HG03521 (cell line): ENCODE results near the gene PSMC3IP.
"Not testable (repeated sequence)": the region's sequence is repeated elsewhere in the genome, so short reads cannot be mapped to it uniquely, and the experiment has no call there.

Source experiments
- ATAC-seq: cut with Tn5 transposase; IDR thresholded peaks from one replicate; pipeline ENCODE4 v1.9.1; 2021; ENCODE audit warnings: mild to moderate bottlenecking, moderate library complexity; ENCODE audit not compliant: unreplicated experiment

Gene PSMC3IP, protein sequence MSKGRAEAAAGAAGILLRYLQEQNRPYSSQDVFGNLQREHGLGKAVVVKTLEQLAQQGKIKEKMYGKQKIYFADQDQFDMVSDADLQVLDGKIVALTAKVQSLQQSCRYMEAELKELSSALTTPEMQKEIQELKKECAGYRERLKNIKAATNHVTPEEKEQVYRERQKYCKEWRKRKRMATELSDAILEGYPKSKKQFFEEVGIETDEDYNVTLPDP

GRCh38 chr17:42577532-42578281 lies at the start of gene PSMC3IP:
Gene PSMC3IP (minus strand): TSS chr17:42577729. CDS start chr17:42577686, 43 bp downstream.
- ATAC-seq: peak; percentile 70

- no peak for ATAC-seq
Measured at GRCh38 chr17:42623732-42624596, 46.4 kb upstream of the PSMC3IP start.

- ATAC-seq: no peak
Measured at GRCh38 chr17:42623271-42623670, 45.7 kb upstream of the PSMC3IP start.

DNA sequence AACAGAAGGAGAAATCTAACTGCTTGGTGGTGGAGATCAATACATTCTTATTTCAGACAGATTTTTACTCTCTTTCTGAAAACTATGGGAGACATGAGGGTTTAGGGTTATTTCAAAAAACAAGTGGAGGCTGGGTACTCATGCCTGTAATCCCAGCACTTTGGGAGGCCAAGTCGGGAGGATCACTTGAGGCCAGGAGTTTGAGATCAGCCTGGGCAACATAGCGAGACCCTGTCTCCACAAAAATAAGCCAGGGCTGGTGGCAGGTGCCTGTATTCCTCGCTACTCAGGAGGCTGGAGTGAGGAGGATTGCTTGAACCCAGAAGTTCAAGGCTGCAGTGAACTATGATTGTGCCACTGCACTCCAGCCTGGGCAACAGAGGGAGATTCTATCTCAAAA lies 44.5 kb upstream of the PSMC3IP start:
- ATAC-seq: not testable (repeated sequence)

- ATAC-seq: peak; percentile 64
Measured at GRCh38 chr17:42618442-42619150, 41.1 kb upstream of the PSMC3IP start.

DNA sequence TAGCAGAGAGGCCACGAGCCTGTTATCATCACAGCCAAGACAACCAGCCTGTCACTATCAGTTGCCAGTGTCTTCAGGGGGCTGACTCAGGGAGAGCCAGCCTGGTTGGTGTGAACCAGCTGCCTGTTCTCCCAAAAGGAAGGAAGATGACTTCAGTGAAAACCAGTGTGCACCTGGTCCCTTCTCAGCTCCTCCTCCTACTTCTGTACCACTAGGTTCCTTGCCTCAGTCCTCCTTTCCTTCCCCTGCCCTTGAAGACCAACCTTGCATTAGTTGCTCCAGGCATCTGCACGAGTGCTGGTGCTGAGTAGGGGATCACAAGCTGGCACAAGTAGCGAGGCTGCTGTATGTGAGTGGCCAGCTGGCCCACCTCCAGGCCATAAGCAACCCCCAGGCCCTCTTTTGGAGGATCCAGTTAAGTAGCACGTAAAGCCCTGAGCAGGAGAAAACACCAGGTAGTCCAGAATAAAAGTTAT lies 40.5 kb upstream of the PSMC3IP start:
- no peak for ATAC-seq

DNA sequence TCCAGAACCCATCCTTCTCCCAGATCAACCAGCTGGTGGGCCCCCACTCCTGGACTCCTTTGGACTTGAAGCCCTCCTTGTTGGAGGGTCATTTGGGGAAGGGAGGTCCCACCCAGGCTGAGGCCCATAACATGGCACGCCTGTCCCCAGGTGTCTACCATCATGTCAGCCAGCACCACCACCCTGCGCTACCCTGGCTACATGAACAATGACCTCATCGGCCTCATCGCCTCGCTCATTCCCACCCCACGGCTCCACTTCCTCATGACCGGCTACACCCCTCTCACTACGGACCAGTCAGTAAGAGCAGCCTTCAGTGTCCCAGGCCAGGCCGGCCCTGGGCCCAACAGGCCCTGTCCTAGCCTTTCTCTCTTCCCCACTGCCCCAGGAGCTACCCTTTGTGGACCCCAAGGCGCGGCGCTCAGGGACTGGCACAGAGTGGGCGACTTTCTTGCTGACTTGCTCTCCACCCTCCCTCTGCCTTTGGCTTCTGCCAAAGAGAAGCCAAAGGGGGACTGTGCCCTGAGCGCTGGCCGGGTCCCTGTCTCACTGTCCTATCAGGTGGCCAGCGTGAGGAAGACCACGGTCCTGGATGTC lies 36.3 kb upstream of the PSMC3IP start:
- ATAC-seq: no peak

GRCh38 chr17:42612013-42612412 lies 34.5 kb upstream of the PSMC3IP start:
- no peak for ATAC-seq

DNA sequence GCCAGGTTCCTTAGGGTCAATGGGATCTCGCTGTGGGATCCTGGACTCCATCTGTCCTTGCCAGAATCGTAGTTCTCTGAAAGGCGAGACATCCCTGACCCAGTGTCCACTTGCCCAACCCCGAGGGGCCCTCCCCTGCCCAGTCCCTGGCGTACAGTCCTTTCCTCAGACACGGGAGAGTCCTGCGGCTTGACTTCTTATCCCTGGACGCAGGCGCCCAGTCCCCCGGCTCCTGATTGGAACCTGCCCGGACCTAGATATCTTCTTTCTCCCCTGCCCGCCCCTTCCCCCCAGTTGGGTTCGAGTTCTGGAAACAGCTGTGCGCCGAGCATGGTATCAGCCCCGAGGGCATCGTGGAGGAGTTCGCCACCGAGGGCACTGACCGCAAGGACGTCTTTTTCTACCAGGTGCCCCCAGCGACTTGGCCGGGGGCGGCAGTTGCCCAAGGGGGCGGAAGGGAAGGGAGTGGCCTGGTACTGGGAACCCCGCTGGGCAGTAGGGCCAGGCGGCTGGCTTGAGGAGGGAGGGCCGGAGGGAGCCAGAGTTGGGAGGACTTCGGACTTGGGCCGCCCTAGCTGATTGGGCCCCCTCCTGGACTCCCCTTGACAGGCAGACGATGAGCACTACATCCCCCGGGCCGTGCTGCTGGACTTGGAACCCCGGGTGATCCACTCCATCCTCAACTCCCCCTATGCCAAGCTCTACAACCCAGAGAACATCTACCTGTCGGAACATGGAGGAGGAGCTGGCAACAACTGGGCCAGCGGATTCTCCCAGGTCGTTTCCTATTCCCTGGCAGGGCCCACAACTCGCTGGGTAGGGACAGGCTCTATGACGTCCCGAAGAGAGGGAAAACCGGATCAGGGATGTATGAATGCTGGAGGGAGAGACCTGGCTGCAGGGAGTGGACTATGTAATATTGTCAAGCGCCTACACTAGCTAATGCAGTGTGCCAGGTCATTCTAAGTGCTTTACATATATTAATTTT lies 32.6 kb upstream of the PSMC3IP start:
- not testable (repeated sequence) for ATAC-seq

- peak; percentile 81 for ATAC-seq
Measured at GRCh38 chr17:42609182-42609813, 31.8 kb upstream of the PSMC3IP start, which contains the start of the genes RETREG3 and TUBG1. Gene RETREG3 (minus strand): TSS chr17:42609374. CDS start chr17:42609324, 50 bp downstream. Gene TUBG1 (plus strand): TSS chr17:42609683. CDS start chr17:42609738, 55 bp downstream.

- no peak for ATAC-seq
Measured at GRCh38 chr17:42608305-42609181, 31.0 kb upstream of the PSMC3IP start.

- no peak for ATAC-seq
Measured at GRCh38 chr17:42607769-42608168, 30.2 kb upstream of the PSMC3IP start.

DNA sequence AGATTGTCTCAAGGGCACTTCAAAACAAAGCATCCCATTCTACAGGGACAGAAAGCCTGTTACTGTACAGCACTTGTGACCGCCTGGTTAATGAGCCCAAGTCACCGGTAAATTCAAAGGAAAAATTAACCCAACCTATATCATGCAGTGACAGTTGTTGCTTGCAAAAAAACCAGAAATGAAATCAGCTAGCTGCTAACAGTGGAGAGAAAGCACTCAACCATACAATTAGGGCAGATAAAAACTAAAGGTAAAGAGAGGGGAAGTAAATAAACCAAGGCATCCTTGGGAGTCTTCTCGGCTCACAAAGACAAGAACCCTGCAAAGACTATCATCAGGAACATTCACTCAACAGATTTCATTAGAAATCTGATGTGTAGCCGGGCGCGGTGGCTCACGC lies 25.8 kb upstream of the PSMC3IP start:
- no peak for ATAC-seq

DNA sequence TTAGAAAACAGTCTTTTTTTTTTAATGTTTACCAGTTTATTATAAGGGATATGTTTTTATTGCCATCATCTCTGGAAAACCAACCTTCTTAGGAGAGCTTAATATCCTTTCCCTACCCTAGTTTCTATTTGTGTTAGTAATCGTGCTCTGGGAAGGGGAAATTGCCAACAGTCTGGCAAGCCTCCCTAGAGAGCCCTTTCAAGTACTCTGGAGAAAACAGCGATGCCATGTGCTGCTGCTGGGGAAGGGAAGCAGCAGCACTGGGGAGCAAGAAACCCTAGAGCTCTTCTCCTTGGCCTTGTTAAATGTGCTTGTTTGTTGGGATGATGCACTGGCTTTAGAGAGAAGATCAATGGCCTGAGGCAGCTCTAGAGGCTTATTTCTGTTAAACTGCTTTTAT lies 21.4 kb upstream of the PSMC3IP start:
- ATAC-seq: no peak

DNA sequence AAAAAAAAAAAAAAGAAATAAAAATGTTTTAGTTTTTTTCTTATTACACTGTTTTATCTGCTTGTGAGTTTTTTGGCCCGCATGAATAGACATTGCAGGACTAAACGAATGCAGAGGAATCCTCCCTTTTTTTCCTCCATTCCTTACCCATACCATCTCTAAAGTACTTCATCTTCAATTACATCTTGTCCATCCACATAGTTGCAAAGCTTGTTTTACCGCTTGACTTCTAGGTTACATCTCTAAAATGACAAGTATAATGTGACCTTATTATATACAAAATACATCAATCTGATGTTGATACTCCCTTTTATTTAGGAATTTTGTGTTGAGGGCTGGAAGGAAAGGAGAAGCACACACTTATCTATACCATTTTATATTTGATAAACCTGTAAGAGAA lies 18.9 kb upstream of the PSMC3IP start:
- no peak for ATAC-seq

GRCh38 chr17:42591411-42591810 lies 13.9 kb upstream of the PSMC3IP start:
- no peak for ATAC-seq

DNA sequence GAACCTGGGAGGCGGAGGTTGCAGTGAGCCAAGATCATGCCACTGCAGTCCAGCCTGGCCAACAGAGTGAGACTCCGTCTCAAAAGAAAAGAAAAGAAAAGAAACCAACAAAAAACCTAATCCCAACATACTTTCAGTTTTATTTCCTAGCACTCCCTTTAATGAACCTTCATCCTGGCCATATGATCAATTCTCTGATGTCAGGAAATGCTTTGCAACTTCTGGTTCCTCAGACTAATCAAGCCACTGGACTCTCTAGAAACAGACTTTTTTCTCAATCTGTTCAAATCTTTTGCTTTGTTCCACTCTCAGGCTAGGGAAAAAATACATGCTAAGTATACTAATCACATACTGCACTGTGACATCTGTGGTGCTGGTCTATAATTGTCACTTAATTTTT lies 13.4 kb upstream of the PSMC3IP start:
- no peak for ATAC-seq
